HepG2 (cell line): Measurements from ENCODE around the gene STX1B. TPM values are rescaled to one million over a fixed set of nuclear protein-coding genes. Genes with fewer than 3 reads are reported as not detected.

Experiments
- ARHGAP35 ChIP-seq: sonication (generic); formaldehyde crosslinking; IDR thresholded peaks from 2 replicates; pipeline ENCODE4 v1.9.0; 2022; ENCODE audit warnings: mild to moderate bottlenecking, inconsistent platforms, moderate library complexity, missing genetic modification reagents, borderline replicate concordance
- ARID5B ChIP-seq: IDR thresholded peaks from 2 replicates; pipeline ENCODE4 v1.4.0; 2020; ENCODE audit warnings: mild to moderate bottlenecking, missing genetic modification reagents
- CHCHD3 ChIP-seq: sonication (generic); formaldehyde crosslinking; IDR thresholded peaks from 2 replicates; pipeline ENCODE4 v1.8.0; 2022; ENCODE audit warnings: mild to moderate bottlenecking, missing genetic modification reagents, moderate library complexity
- DR1 ChIP-seq: sonication (generic); formaldehyde crosslinking; IDR thresholded peaks from 2 replicates; pipeline ENCODE4 v1.8.0; 2021; ENCODE audit warnings: mild to moderate bottlenecking, missing genetic modification reagents, inconsistent platforms
- HDAC1 ChIP-seq: sonication (generic); formaldehyde crosslinking; IDR thresholded peaks from 2 replicates; pipeline ENCODE4 v1.5.1; 2020; ENCODE audit warnings: mild to moderate bottlenecking, missing genetic modification reagents
- HINFP ChIP-seq: sonication (generic); formaldehyde crosslinking; IDR thresholded peaks from 2 replicates; pipeline ENCODE4 v1.4.0; 2020; ENCODE audit warnings: low read depth, mild to moderate bottlenecking, missing genetic modification reagents
- ISL2 ChIP-seq: sonication (generic); formaldehyde crosslinking; IDR thresholded peaks from 2 replicates; pipeline ENCODE4 v1.5.0; 2020; ENCODE audit warnings: missing genetic modification reagents
- KLF16 ChIP-seq, 2 experiments: sonication (generic) in 1 of 2; formaldehyde crosslinking in 1 of 2; IDR thresholded peaks; 2 replicates each; pipeline versions ENCODE4 v1.6.1 to v1.8.0; 2016 to 2023; ENCODE audit warnings: missing genetic modification reagents in 2 of 2, missing compliant biosample characterization in 1 of 2
- MAF1 ChIP-seq: sonication (generic); formaldehyde crosslinking; IDR thresholded peaks from 2 replicates; pipeline ENCODE4 v1.5.0; 2020; ENCODE audit warnings: missing genetic modification reagents, borderline replicate concordance
- MNT ChIP-seq: fragments of 450-650 bp; IDR thresholded peaks from 2 replicates; pipeline ENCODE4 v1.6.1; 2016
- NCOA2 ChIP-seq: sonication (generic); formaldehyde crosslinking; IDR thresholded peaks from 2 replicates; pipeline ENCODE4 v1.8.0; 2022; ENCODE audit warnings: inconsistent platforms
- PAWR ChIP-seq: sonication (generic); formaldehyde crosslinking; IDR thresholded peaks from 2 replicates; pipeline ENCODE4 v1.4.0; 2020; ENCODE audit warnings: missing genetic modification reagents, mild to moderate bottlenecking, borderline replicate concordance
- RXRB ChIP-seq: IDR thresholded peaks from 2 replicates; pipeline ENCODE4 v1.6.1; 2016; ENCODE audit warnings: borderline replicate concordance, missing genetic modification reagents, missing compliant biosample characterization
- SMAD3 ChIP-seq: sonication (generic); formaldehyde crosslinking; IDR thresholded peaks from 2 replicates; pipeline ENCODE4 v1.4.0; 2020; ENCODE audit warnings: missing genetic modification reagents
- SPEN ChIP-seq: sonication (generic); formaldehyde crosslinking; IDR thresholded peaks from 2 replicates; pipeline ENCODE4 v1.5.1; 2020; ENCODE audit warnings: low read depth, mild to moderate bottlenecking, missing genetic modification reagents
- SRSF1 ChIP-seq: fragments of 200-400 bp; formaldehyde crosslinking; optimal IDR thresholded peaks from 2 replicates; pipeline ENCODE3; 2017; ENCODE audit warnings: mild to moderate bottlenecking, low read depth, low read length, moderate library complexity
- ZBTB37 ChIP-seq: sonication (generic); formaldehyde crosslinking; IDR thresholded peaks from 2 replicates; pipeline ENCODE4 v1.4.0; 2020; ENCODE audit warnings: mild to moderate bottlenecking, missing genetic modification reagents
- ZFX ChIP-seq: sonication (generic); formaldehyde crosslinking; IDR thresholded peaks from 2 replicates; pipeline ENCODE4 v1.4.0; 2020; ENCODE audit warnings: mild to moderate bottlenecking, low read depth, missing genetic modification reagents, moderate library complexity
- ZNF10 ChIP-seq: sonication (generic); formaldehyde crosslinking; IDR thresholded peaks from 2 replicates; pipeline ENCODE4 v1.4.0; 2020; ENCODE audit warnings: mild to moderate bottlenecking, low read depth, missing genetic modification reagents, borderline replicate concordance
- ZNF282 ChIP-seq: fragments of 450-650 bp; IDR thresholded peaks from 2 replicates; pipeline ENCODE4 v1.6.1; 2018; ENCODE audit not compliant: partially characterized antibody
- ZNF777 ChIP-seq: sonication (generic); formaldehyde crosslinking; IDR thresholded peaks from 2 replicates; pipeline ENCODE4 v1.4.0; 2020; ENCODE audit warnings: missing genetic modification reagents
- ZNF879 ChIP-seq: sonication (generic); formaldehyde crosslinking; IDR thresholded peaks from 2 replicates; pipeline ENCODE4 v1.8.1; 2023; ENCODE audit warnings: missing genetic modification reagents
- polyA plus RNA-seq, 8 experiments: library from polyadenylated mRNA; depleted of rRNA in 3 of 8; stranded (reverse) in 7 of 8; unstranded in 1 of 8; fragments of >200 nt; fragmentation: Illumina TruSeq in 4 of 8; extraction: Trizol in 4 of 8; gene quantifications; 2 replicates each; pipeline versions ENCODE4 v1.2.1 to v1.2.3, GENCODE V29; 2011 to 2016; ENCODE audit warnings: low read depth in 4 of 8, missing spikeins in 1 of 8, mixed read lengths in 1 of 8; ENCODE audit not compliant: insufficient read depth in 1 of 8
- total RNA-seq, 5 experiments: library from RNA; depleted of rRNA; stranded (reverse); fragments of >200 nt; fragmentation: Illumina TruSeq; extraction: Trizol; gene quantifications; 2 replicates each; pipeline ENCODE4 v1.2.3, GENCODE V29; 2016; ENCODE audit warnings: low read depth in 1 of 5

The STX1B gene
- total and polyA plus RNA-seq, 2 of the 13 experiments (the other 11 are each of a cell fraction or from before 2014, with no cell fraction given), result 2.1 to 3.0 TPM

- TF ChIP-seq ARID5B (CRISPR knock-in tag) (peak; percentile 34), ZNF282 (no peak), ZNF10 (CRISPR knock-in tag) (no peak), MAF1 (CRISPR knock-in tag) (peak; percentile 49; the same call in 1 of the 2 replicates), SPEN (CRISPR knock-in tag) (peak; percentile 92), ZBTB37 (CRISPR knock-in tag) (peak; percentile 78), ISL2 (no peak; the same call in 1 of the 2 replicates), HDAC1 (peak; percentile 85), SRSF1 (peak; percentile 76), NCOA2 (CRISPR knock-in tag) (0 out of 2 replicates have a peak, but pooled peaks have one; percentile 29), ZNF879 (CRISPR knock-in tag) (no peak), ZNF777 (CRISPR knock-in tag) (no peak), DR1 (peak; percentile 78), CHCHD3 (CRISPR knock-in tag) (no peak; the same call in 1 of the 2 replicates), HINFP (CRISPR knock-in tag) (peak; percentile 42; the same call in 1 of the 2 replicates), MNT (peak; percentile 58), ZFX (CRISPR knock-in tag) (peak; percentile 89), ARHGAP35 (CRISPR knock-in tag) (no peak; the same call in none of the 2 replicates), RXRB (CRISPR knock-in tag) (no peak; the same call in 1 of the 2 replicates), SMAD3 (no peak), KLF16 (CRISPR knock-in tag; IDR thresholded peaks at IDR 0.05) (peak in 1 of 2 experiments; percentile 85; a peak in 1 of 4 replicates), PAWR (no peak)
These were observed 52.8 kb downstream of the STX1B start, which contains the start of gene SETD1A (continued) for GRCh38 chr16:30957456-30958174.
